Measurements from ENCODE around the gene SLC19A1. TPM values are rescaled to one million over a fixed set of nuclear protein-coding genes. Genes with fewer than 3 reads are reported as not detected.

The SLC19A1 gene
- total RNA-seq, 5 donors from 2014 or later (not counting 1 experiment from before 2014, with no cell fraction given), result 10.4 to 19.2 (median 16.4) TPM

DNA sequence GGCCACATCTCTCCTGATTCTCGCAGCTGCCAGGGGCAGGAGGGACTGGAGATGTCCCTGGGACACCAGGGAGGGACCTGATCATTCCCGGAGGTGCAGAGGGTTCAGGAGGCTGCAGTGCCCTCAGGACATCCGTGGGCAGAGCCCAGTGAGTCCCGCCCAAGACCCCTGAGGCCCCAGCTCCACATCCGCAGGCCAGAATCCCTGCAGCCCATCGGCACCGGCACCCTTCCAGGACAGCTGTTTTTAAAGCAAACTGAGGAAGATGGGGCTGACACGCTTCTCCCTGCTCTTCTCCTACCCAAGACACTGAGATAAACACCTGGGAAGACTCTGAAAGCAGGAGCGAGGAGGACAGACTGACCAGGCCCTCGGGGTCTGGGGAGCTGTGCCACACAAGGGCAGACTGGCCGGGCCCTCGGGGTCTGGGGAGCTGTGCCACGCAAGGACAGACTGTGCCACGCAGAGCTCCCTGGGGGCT is 25.5 kb downstream of the SLC19A1 start:
- H3K4me3 Mint-ChIP-seq, result no peak overlapping the region
- H3K9me3 Mint-ChIP-seq, result peaks cover 21 to 38% (median 29%) of the 10 kb centered on the region in 3 donors
- DNase-seq (no peak), ATAC-seq (replicated peaks in 1 of 4) (no peak)
- H3K36me3 Mint-ChIP-seq, result peaks cover 45% of the 10 kb centered on the region
- Histone ChIP-seq H3K27me3 (replicated peaks in 1 of 2; ENCODE audit: control insufficient read depth in 2 of 2, extremely low read depth in 1 of 2, insufficient read depth in 2 of 2, low read length in 1 of 2) (no peaks in the 10 kb centered on the region), H3K4me1 (ENCODE audit: control insufficient read depth in 1 of 2, extremely low read depth in 1 of 2, insufficient read depth in 2 of 2, low read length in 2 of 2) (peaks cover 0 to 3% of the 10 kb centered on the region in 2 experiments), H3K27ac (ENCODE audit: low read length) (no peak overlapping the region), H3K9me3 (peaks cover 14% of the 10 kb centered on the region), H3K36me3 (ENCODE audit: control insufficient read depth in 2 of 2, extremely low read depth in 1 of 2, insufficient read depth in 1 of 2, low read length in 1 of 2) (peaks cover 11 to 16% of the 10 kb centered on the region in 2 donors), H3K4me3 (ENCODE audit: control insufficient read depth in 1 of 2, extremely low read depth in 1 of 2, low read length in 1 of 2) (no peak overlapping the region)
- no peaks in the 10 kb centered on the region for H3K27me3 Mint-ChIP-seq
- H3K27ac Mint-ChIP-seq, result no peak overlapping the region
- POLR2A ChIA-PET, result no interaction called here
- CTCF ChIA-PET, result no interaction called here
- H3K4me1 Mint-ChIP-seq, result peaks cover 0 to 11% (median 6%) of the 10 kb centered on the region in 3 donors
- WGBS (ENCODE audit: insufficient coverage), result 93% methylated on average over 12 of the region's 14 CpGs

DNA sequence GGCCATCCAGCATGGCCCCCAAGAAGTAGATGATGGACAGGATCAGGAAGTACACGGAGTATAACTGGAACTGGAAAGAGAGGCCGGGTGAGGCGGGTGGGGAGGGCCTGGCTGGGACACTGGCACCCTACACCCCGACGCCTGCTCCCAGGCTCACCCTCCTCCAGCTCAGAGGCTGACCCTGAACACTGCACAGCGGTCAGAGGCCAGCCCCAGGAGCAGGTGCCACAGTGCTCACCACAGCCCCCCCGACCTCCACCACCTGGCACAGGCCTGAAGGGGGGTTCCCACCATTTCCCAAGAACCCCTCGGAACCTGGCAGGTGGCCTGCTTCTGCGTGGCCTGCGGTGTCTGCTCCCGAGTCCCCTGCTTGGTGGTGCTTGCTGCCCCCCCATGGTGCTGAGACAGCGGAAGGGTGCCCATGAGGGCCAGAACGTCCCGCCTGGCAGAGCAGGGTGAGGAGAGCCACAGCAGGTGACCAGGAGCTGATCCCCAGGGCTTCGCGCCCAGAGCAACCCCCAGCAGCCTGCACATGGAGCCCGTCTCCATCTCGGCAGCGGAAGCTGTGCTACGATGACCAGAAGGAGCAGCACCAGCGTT is 26.1 kb downstream of the SLC19A1 start:
- Histone ChIP-seq H3K27ac (ENCODE audit: low read length) (no peak overlapping the region), H3K27me3 (replicated peaks in 1 of 2; ENCODE audit: control insufficient read depth in 2 of 2, extremely low read depth in 1 of 2, insufficient read depth in 2 of 2, low read length in 1 of 2) (no peaks in the 10 kb centered on the region), H3K36me3 (ENCODE audit: control insufficient read depth in 2 of 2, extremely low read depth in 1 of 2, insufficient read depth in 1 of 2, low read length in 1 of 2) (peaks cover 11 to 20% of the 10 kb centered on the region in 2 donors), H3K9me3 (peaks cover 14% of the 10 kb centered on the region), H3K4me3 (ENCODE audit: control insufficient read depth in 1 of 2, extremely low read depth in 1 of 2, low read length in 1 of 2) (no peak overlapping the region), H3K4me1 (ENCODE audit: control insufficient read depth in 1 of 2, extremely low read depth in 1 of 2, insufficient read depth in 2 of 2, low read length in 2 of 2) (peaks cover 0 to 3% of the 10 kb centered on the region in 2 experiments)
- DNase-seq, result no peak
- CTCF ChIA-PET, result no interaction called here
- Mint-ChIP-seq H3K27me3 (no peaks in the 10 kb centered on the region), H3K27ac (no peak overlapping the region), H3K4me1 (peaks cover 0 to 11% (median 6%) of the 10 kb centered on the region in 3 donors), H3K4me3 (no peak overlapping the region), H3K9me3 (peaks cover 21 to 32% (median 26%) of the 10 kb centered on the region in 3 donors), H3K36me3 (peaks cover 42% of the 10 kb centered on the region)
- no peak for ATAC-seq (replicated peaks in 1 of 4)
- WGBS (ENCODE audit: insufficient coverage), result over 99% methylated on average over 21 of the region's 21 CpGs
- POLR2A ChIA-PET, result no interaction called here

DNA sequence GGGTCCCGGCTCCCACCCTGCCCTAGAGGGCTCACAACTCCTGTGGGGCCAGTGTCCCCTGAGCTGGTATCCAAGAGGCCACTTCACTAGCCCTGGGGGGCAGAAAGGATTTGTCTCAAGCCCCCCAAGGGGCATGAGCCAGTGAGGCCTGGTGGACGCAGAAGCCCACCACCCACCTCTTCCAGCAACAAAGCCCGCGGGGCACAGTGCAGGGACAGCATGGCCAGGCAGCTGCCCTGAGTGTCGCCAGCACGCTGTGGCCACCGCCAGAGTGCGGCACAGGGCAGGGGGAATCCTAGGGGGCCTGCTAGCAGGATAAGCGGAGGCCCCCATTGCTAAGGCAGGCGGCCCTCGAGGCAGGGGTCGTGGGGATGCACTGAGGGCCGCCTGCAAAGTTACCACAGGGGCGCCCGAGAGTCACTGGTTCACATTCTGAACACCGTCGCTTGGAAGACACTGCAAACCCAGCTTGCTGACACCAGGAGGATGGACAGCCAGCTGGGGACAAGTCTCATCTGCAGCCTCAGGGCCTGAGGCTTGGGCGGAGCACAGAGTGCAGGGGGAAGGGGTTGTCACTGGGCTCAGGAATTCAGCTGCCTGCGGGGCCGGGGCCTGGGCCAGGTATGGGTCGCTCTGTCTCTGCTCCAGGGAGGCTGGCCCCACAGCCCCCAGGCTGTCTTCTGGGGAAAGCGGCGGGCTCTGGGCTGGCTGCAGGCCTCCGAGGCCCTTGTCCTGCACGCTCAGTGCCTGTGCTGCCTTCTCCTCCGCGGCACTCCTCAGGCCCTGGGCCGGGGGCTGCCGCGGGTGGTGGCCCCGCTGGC is 26.8 kb downstream of the SLC19A1 start:
- H3K27me3 ChIP-seq (replicated peaks in 1 of 2; ENCODE audit: control insufficient read depth in 2 of 2, extremely low read depth in 1 of 2, insufficient read depth in 2 of 2, low read length in 1 of 2), result no peaks in the 10 kb centered on the region
- Mint-ChIP-seq H3K4me3 (no peak overlapping the region), H3K36me3 (peaks cover 35% of the 10 kb centered on the region), H3K4me1 (peaks cover 0 to 11% (median 6%) of the 10 kb centered on the region in 3 donors), H3K9me3 (peaks cover 21 to 27% (median 22%) of the 10 kb centered on the region in 3 donors), H3K27me3 (no peaks in the 10 kb centered on the region), H3K27ac (no peak overlapping the region)
- ChIA-PET POLR2A (no interaction called here), CTCF (no interaction called here)
- DNase-seq (no peak), ATAC-seq (replicated peaks in 1 of 4) (no peak)
- H3K27ac ChIP-seq (ENCODE audit: low read length), result no peak overlapping the region
- WGBS (ENCODE audit: insufficient coverage), result 96% methylated on average over 31 of the region's 31 CpGs
- H3K36me3 ChIP-seq (ENCODE audit: control insufficient read depth in 2 of 2, extremely low read depth in 1 of 2, insufficient read depth in 1 of 2, low read length in 1 of 2), result peaks cover 9 to 23% of the 10 kb centered on the region in 2 donors
- H3K9me3 ChIP-seq, result peaks cover 14% of the 10 kb centered on the region
- H3K4me3 ChIP-seq (ENCODE audit: control insufficient read depth in 1 of 2, extremely low read depth in 1 of 2, low read length in 1 of 2), result no peak overlapping the region
- peaks cover 0 to 3% of the 10 kb centered on the region in 2 experiments for H3K4me1 ChIP-seq (ENCODE audit: control insufficient read depth in 1 of 2, extremely low read depth in 1 of 2, insufficient read depth in 2 of 2, low read length in 2 of 2)

DNA sequence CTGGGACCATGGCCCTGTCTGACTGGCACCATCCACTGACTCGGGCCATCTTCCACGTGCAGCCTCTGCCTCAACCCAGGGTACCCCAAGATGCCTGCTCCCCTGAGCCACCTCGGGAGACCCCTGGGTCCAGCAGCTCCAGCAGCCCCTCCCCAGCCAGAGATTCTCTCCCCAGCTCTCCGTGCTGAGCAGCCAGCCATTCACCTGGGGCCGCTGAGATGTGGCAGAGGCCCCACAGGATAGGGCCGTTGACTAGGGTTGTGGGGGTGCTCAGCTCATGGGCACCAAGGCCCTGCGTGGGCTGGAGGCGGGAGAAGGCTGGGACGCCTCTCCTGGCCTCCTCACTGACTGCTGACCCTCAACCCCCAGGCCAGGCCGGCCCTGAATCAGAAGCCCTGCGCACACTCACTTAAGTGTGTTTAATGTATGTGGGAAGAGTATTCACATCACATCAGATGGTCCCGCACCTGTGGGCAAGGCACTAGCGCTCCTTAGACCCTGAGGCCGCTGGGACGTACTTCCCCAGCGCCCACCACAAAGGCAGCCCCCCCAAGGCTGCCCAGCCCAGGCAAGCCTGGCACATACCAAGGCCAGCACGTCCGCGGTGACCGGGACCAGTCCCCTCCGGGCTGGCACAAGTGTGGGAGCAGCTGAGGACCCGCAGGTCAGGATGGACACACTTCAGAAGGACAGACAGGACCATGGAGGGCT is 27.8 kb downstream of the SLC19A1 start:
- peaks cover 9% of the 10 kb centered on the region for H3K9me3 ChIP-seq
- 91% methylated on average over 15 of the region's 22 CpGs for WGBS (ENCODE audit: insufficient coverage)
- POLR2A ChIA-PET, result no interaction called here
- Mint-ChIP-seq H3K36me3 (peaks cover 25% of the 10 kb centered on the region), H3K27ac (no peak overlapping the region), H3K9me3 (peaks cover 14 to 18% (median 15%) of the 10 kb centered on the region in 3 donors), H3K4me3 (no peak overlapping the region), H3K27me3 (no peaks in the 10 kb centered on the region), H3K4me1 (peaks cover 0 to 11% (median 6%) of the 10 kb centered on the region in 3 donors)
- CTCF ChIA-PET, result no interaction called here
- H3K27ac ChIP-seq (ENCODE audit: low read length), result no peak overlapping the region
- peaks cover 9 to 23% of the 10 kb centered on the region in 2 donors for H3K36me3 ChIP-seq (ENCODE audit: control insufficient read depth in 2 of 2, extremely low read depth in 1 of 2, insufficient read depth in 1 of 2, low read length in 1 of 2)
- DNase-seq (no peak), ATAC-seq (replicated peaks in 1 of 4) (no peak)
- no peaks in the 10 kb centered on the region for H3K27me3 ChIP-seq (replicated peaks in 1 of 2; ENCODE audit: control insufficient read depth in 2 of 2, extremely low read depth in 1 of 2, insufficient read depth in 2 of 2, low read length in 1 of 2)
- peaks cover 0 to 3% of the 10 kb centered on the region in 2 experiments for H3K4me1 ChIP-seq (ENCODE audit: control insufficient read depth in 1 of 2, extremely low read depth in 1 of 2, insufficient read depth in 2 of 2, low read length in 2 of 2)
- no peak overlapping the region for H3K4me3 ChIP-seq (ENCODE audit: control insufficient read depth in 1 of 2, extremely low read depth in 1 of 2, low read length in 1 of 2)

DNA sequence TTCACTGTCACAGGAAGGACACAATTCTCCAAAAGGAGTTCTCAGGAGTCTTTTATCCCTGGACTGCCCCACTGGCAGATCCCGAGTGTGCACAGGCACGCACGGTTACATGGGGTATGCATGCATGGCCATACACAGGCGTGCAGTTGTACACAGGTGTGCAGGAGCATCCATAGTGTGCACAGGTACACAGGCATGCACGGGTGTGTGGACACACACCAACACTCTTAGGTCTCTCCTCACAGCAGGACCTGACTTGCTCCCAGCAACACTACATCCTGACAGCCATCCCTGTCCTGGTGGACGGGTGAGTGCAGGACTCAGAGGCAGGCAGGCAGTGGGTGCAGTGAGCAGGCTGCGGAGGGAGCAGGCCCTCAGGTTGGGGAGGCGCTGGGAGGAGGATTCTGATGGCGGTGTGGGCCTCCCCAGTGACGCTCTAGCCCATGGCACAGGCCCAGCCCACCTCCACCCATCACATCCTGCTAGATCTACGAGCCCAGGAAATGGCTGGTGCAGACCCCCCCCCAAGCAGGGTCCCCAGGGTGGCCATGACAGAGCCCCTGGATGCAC is 28.4 kb downstream of the SLC19A1 start:
- Mint-ChIP-seq H3K4me1 (peaks cover 0 to 11% (median 6%) of the 10 kb centered on the region in 3 donors), H3K9me3 (peaks cover 7 to 12% (median 11%) of the 10 kb centered on the region in 3 donors), H3K27me3 (no peaks in the 10 kb centered on the region), H3K27ac (no peak overlapping the region), H3K36me3 (peaks cover 19% of the 10 kb centered on the region), H3K4me3 (no peak overlapping the region)
- 73% methylated on average over 6 of the region's 11 CpGs for WGBS (ENCODE audit: insufficient coverage)
- no peak for DNase-seq
- H3K9me3 ChIP-seq, result peaks cover 3% of the 10 kb centered on the region
- no peaks in the 10 kb centered on the region for H3K27me3 ChIP-seq (replicated peaks in 1 of 2; ENCODE audit: control insufficient read depth in 2 of 2, extremely low read depth in 1 of 2, insufficient read depth in 2 of 2, low read length in 1 of 2)
- H3K4me3 ChIP-seq (ENCODE audit: control insufficient read depth in 1 of 2, extremely low read depth in 1 of 2, low read length in 1 of 2), result no peak overlapping the region
- POLR2A ChIA-PET, result no interaction called here
- peaks cover 9 to 23% of the 10 kb centered on the region in 2 donors for H3K36me3 ChIP-seq (ENCODE audit: control insufficient read depth in 2 of 2, extremely low read depth in 1 of 2, insufficient read depth in 1 of 2, low read length in 1 of 2)
- peaks cover 0 to 3% of the 10 kb centered on the region in 2 experiments for H3K4me1 ChIP-seq (ENCODE audit: control insufficient read depth in 1 of 2, extremely low read depth in 1 of 2, insufficient read depth in 2 of 2, low read length in 2 of 2)
- H3K27ac ChIP-seq (ENCODE audit: low read length), result no peak overlapping the region
- ATAC-seq (replicated peaks in 1 of 4), result no peak
- CTCF ChIA-PET, result no interaction called here

Data from T-cell (primary cell).